Tibial nerve (tissue), 3 donors: ENCODE results near the gene AZIN2.

Experiments
- POLR2A ChIP-seq, 2 donors: fragments of 450-650 bp; IDR thresholded peaks; one replicate each; pipeline ENCODE4 v1.6.1; 2017; ENCODE audit warnings: antibody characterized with exemption in 2 of 2, mild to moderate bottlenecking in 2 of 2, moderate library complexity in 2 of 2
- TF ChIP-seq, protein P1 (sequence below), 5 experiments: fragments of 200-600 bp in 3 of 5; fragments of 450-650 bp in 2 of 5; sonication (generic) in 3 of 5; IDR thresholded peaks; one replicate each; pipeline ENCODE4 v1.5.1; 2016 to 2019; ENCODE audit warnings: antibody characterized with exemption in 5 of 5, mild to moderate bottlenecking in 3 of 5, moderate library complexity in 2 of 5

DNA sequence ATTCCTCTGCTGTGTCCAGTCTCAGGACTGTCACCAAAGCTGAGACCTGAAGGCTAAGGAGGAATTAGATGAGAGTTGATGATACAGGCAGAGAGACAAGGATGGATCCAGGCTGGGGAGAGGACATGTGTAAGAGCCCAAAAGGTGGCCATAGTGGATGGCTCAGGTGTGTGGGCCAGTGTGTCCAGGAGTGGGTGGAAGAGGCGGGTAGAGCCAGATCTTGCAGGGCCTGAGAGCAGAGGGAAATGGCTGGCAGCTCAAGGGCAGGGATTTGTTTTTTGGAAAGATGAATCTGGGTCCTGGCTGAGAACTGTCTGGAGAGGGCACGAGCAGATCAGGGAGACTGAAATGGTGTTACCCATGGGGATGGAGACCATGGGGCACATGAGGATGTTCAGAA is 38.1 kb downstream of the AZIN2 start:
- TF ChIP-seq, protein P1, sequence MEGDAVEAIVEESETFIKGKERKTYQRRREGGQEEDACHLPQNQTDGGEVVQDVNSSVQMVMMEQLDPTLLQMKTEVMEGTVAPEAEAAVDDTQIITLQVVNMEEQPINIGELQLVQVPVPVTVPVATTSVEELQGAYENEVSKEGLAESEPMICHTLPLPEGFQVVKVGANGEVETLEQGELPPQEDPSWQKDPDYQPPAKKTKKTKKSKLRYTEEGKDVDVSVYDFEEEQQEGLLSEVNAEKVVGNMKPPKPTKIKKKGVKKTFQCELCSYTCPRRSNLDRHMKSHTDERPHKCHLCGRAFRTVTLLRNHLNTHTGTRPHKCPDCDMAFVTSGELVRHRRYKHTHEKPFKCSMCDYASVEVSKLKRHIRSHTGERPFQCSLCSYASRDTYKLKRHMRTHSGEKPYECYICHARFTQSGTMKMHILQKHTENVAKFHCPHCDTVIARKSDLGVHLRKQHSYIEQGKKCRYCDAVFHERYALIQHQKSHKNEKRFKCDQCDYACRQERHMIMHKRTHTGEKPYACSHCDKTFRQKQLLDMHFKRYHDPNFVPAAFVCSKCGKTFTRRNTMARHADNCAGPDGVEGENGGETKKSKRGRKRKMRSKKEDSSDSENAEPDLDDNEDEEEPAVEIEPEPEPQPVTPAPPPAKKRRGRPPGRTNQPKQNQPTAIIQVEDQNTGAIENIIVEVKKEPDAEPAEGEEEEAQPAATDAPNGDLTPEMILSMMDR (IDR thresholded peaks at IDR 0.05), result no peak
- no peak for TF ChIP-seq POLR2A (IDR thresholded peaks at IDR 0.05)
